Measurements from ENCODE around the gene CNTD1. TPM values are rescaled to one million over a fixed set of nuclear protein-coding genes. Genes with fewer than 3 reads are reported as not detected.

CNTD1 gene
- total and polyA plus RNA-seq, 4 donors, result 0.61 to 1.6 (median 0.78) TPM

DNA sequence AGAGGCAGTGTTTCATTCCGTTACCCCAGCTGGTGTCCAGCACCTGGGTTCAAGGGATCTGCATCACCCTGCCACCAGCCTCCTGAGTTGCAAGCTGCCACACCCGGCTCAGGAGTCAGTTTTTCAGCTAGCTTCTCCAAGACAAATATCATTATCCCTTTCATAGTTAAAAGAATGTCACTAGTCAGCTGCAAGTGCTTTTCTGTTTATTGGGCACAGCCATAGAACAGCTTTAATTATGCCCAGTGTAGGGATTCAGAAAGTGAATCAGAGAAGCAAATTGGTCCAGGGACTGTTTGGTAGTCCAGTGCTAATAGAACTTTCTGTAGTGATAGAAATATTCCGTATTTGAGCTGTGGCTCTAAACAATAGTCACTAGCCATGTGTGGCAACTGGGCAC lies 49.4 kb downstream of the CNTD1 start:
- H3K4me3 ChIP-seq, result no peak overlapping the region
- ATAC-seq (ENCODE audit: insufficient read depth, low FRiP score), result no peak
- H3K27ac ChIP-seq (ENCODE audit: low read depth in 1 of 2, low read length in 1 of 2), result no peak overlapping the region
- H3K4me1 ChIP-seq (ENCODE audit: control insufficient read depth in 5 of 5, insufficient read depth in 5 of 5, low read length in 5 of 5), result peaks cover 5 to 31% (median 12%) of the 10 kb centered on the region in 5 donors
- no peak overlapping the region for H3K9ac ChIP-seq (ENCODE audit: insufficient read depth in 1 of 2, low read length in 2 of 2)
- H3K27me3 ChIP-seq (ENCODE audit: control insufficient read depth in 3 of 3, insufficient read depth in 3 of 3, low read length in 2 of 3), result no peaks in the 10 kb centered on the region
- no peak for DNase-seq
- H3K9me3 ChIP-seq (ENCODE audit: control insufficient read depth in 4 of 4, insufficient read depth in 3 of 4, low read length in 3 of 4), result no peaks in the 10 kb centered on the region
- no peak for TF ChIP-seq CTCF (IDR thresholded peaks at IDR 0.05; ENCODE audit: control extremely low read depth, extremely low read depth)
- WGBS, 2 donors, result 73 to 92% methylated on average over 3 of the region's 3 CpGs
- peaks cover 9 to 21% (median 12%) of the 10 kb centered on the region in 4 donors for H3K36me3 ChIP-seq (ENCODE audit: control insufficient read depth in 4 of 4, insufficient read depth in 4 of 4, low read length in 4 of 4)

GRCh38 chr17:42849031-42849430 lies 50.4 kb downstream of the CNTD1 start:
- H3K9ac ChIP-seq (ENCODE audit: insufficient read depth in 1 of 2, low read length in 2 of 2), result no peak overlapping the region
- H3K36me3 ChIP-seq (ENCODE audit: control insufficient read depth in 4 of 4, insufficient read depth in 4 of 4, low read length in 4 of 4), result peaks cover 4 to 19% (median 6%) of the 10 kb centered on the region in 4 donors
- no peak overlapping the region for H3K27ac ChIP-seq (ENCODE audit: low read depth in 1 of 2, low read length in 1 of 2)
- H3K4me1 ChIP-seq (ENCODE audit: control insufficient read depth in 5 of 5, insufficient read depth in 5 of 5, low read length in 5 of 5), result peaks cover 5 to 41% (median 12%) of the 10 kb centered on the region in 5 donors
- no peak overlapping the region for H3K4me3 ChIP-seq
- DNase-seq (no peak), ATAC-seq (ENCODE audit: insufficient read depth, low FRiP score) (no peak)
- no peaks in the 10 kb centered on the region for H3K27me3 ChIP-seq (ENCODE audit: control insufficient read depth in 3 of 3, insufficient read depth in 3 of 3, low read length in 2 of 3)
- no peaks in the 10 kb centered on the region for H3K9me3 ChIP-seq (ENCODE audit: control insufficient read depth in 4 of 4, insufficient read depth in 3 of 4, low read length in 3 of 4)
- 94 to 95% methylated on average over 9 of the region's 9 CpGs for WGBS, 2 donors
- TF ChIP-seq CTCF (IDR thresholded peaks at IDR 0.05; ENCODE audit: control extremely low read depth, extremely low read depth), result no peak

GRCh38 chr17:42849451-42850181 lies 51.0 kb downstream of the CNTD1 start:
- H3K27ac ChIP-seq (ENCODE audit: low read depth in 1 of 2, low read length in 1 of 2), result peak overlapping the region in 1 of 2 donors; percentile 21

More at GRCh38 chr17:42849451-42850181, 51.0 kb downstream of the CNTD1 start:
- H3K9ac ChIP-seq (ENCODE audit: insufficient read depth in 1 of 2, low read length in 2 of 2), result no peak overlapping the region
- no peaks in the 10 kb centered on the region for H3K9me3 ChIP-seq (ENCODE audit: control insufficient read depth in 4 of 4, insufficient read depth in 3 of 4, low read length in 3 of 4)
- TF ChIP-seq CTCF (IDR thresholded peaks at IDR 0.05; ENCODE audit: control extremely low read depth, extremely low read depth), result no peak
- peaks cover 5 to 46% (median 15%) of the 10 kb centered on the region in 5 donors for H3K4me1 ChIP-seq (ENCODE audit: control insufficient read depth in 5 of 5, insufficient read depth in 5 of 5, low read length in 5 of 5)
- H3K4me3 ChIP-seq, result no peak overlapping the region
- peak; percentile 57 to 77 (median 62) for DNase-seq
- H3K36me3 ChIP-seq (ENCODE audit: control insufficient read depth in 4 of 4, insufficient read depth in 4 of 4, low read length in 4 of 4), result peaks cover 0 to 14% (median 1%) of the 10 kb centered on the region in 4 donors
- 63 to 70% methylated on average over 8 of the region's 8 CpGs for WGBS, 2 donors
- no peak for ATAC-seq (ENCODE audit: insufficient read depth, low FRiP score)
- no peaks in the 10 kb centered on the region for H3K27me3 ChIP-seq (ENCODE audit: control insufficient read depth in 3 of 3, insufficient read depth in 3 of 3, low read length in 2 of 3)
